NCI-H146 treated with DMSO at 0.1 percent for 48 hours (cell line): ENCODE measurements around the gene PAPPA.

Experiments used
- DNase-seq: peaks from one replicate; lab custom pipeline; 2025; ENCODE audit not compliant: unreplicated experiment; lab: John Stamatoyannopoulos, UW

Gene PAPPA

GRCh38 chr9:116378873-116379272 is 225.3 kb downstream of the PAPPA start:
- DNase-seq, result no peak

GRCh38 chr9:116379821-116380220 is 226.2 kb downstream of the PAPPA start:
- DNase-seq, result no peak

- no peak for DNase-seq
Measured at GRCh38 chr9:116380496-116380995, 227.0 kb downstream of the PAPPA start.

GRCh38 chr9:116381350-116381749 is 227.8 kb downstream of the PAPPA start:
- no peak for DNase-seq

GRCh38 chr9:116382053-116382452 is 228.5 kb downstream of the PAPPA start:
- no peak for DNase-seq

GRCh38 chr9:116383133-116383532 is 229.5 kb downstream of the PAPPA start:
- DNase-seq, result no peak

- no peak for DNase-seq
Measured at GRCh38 chr9:116383936-116384335, 230.3 kb downstream of the PAPPA start.

- DNase-seq, result no peak
Measured at GRCh38 chr9:116387934-116388698, 234.5 kb downstream of the PAPPA start.

GRCh38 chr9:116389541-116390302 is 236.1 kb downstream of the PAPPA start:
- DNase-seq, result no peak

- no peak for DNase-seq
Measured at GRCh38 chr9:116390303-116391228, 237.0 kb downstream of the PAPPA start.

- no peak for DNase-seq
Measured at GRCh38 chr9:116391306-116391900, 237.8 kb downstream of the PAPPA start.

GRCh38 chr9:116393198-116393597 is 239.6 kb downstream of the PAPPA start:
- no peak for DNase-seq

GRCh38 chr9:116394070-116394469 is 240.5 kb downstream of the PAPPA start:
- no peak for DNase-seq

GRCh38 chr9:116394894-116395698 is 241.5 kb downstream of the PAPPA start:
- DNase-seq, result no peak

GRCh38 chr9:116395699-116396037 is 242.1 kb downstream of the PAPPA start:
- DNase-seq, result no peak

- no peak for DNase-seq
Measured at GRCh38 chr9:116403171-116403570, 249.6 kb downstream of the PAPPA start.

- no peak for DNase-seq
Measured at GRCh38 chr9:116404228-116404627, 250.6 kb downstream of the PAPPA start.

GRCh38 chr9:116405321-116405720 is 251.7 kb downstream of the PAPPA start:
- no peak for DNase-seq

GRCh38 chr9:116406469-116406868 is 252.9 kb downstream of the PAPPA start:
- no peak for DNase-seq

GRCh38 chr9:116409129-116409528 is 255.5 kb downstream of the PAPPA start:
- no peak for DNase-seq
